Neuron (in vitro differentiated cells): ENCODE measurements around the gene RUNX2.

Source experiments
- H2AFZ ChIP-seq: one replicate; pipeline ENCODE4 v1.6.1; 2013; ENCODE audit warnings: low read depth, mild to moderate bottlenecking, inconsistent platforms, low read length, moderate library complexity
- H3K27me3 ChIP-seq: one replicate; pipeline ENCODE4 v1.6.1; 2013; ENCODE audit warnings: low read length; ENCODE audit not compliant: insufficient read depth
- H3K36me3 ChIP-seq: one replicate; pipeline ENCODE4 v1.6.1; 2013; ENCODE audit warnings: low read length; ENCODE audit not compliant: insufficient read depth
- H3K4me1 ChIP-seq: one replicate; pipeline ENCODE4 v1.6.1; 2013; ENCODE audit warnings: low read length; ENCODE audit not compliant: insufficient read depth
- H3K4me3 ChIP-seq: 2 replicates; pipeline ENCODE4 v1.5.1; 2013; ENCODE audit warnings: mild to moderate bottlenecking, low read length, moderate library complexity
- H3K9me3 ChIP-seq: one replicate; pipeline ENCODE4 v1.6.1; 2013; ENCODE audit warnings: low read length

Gene RUNX2

GRCh38 chr6:45586216-45587171 lies 258.4 kb downstream of the RUNX2 start:
- peaks cover 3% of the 10 kb centered on the region for H3K4me1 ChIP-seq
- H3K36me3 ChIP-seq: no peaks in the 10 kb centered on the region
- no peaks in the 10 kb centered on the region for H3K27me3 ChIP-seq

GRCh38 chr6:45587229-45588060 lies 259.3 kb downstream of the RUNX2 start:
- Histone ChIP-seq H3K9me3 (no peaks in the 10 kb centered on the region), H3K4me3 (no peak overlapping the region), H3K36me3 (no peaks in the 10 kb centered on the region), H3K4me1 (peaks cover 3% of the 10 kb centered on the region), H3K27me3 (no peaks in the 10 kb centered on the region), H2AFZ (no peak overlapping the region)

More at GRCh38 chr6:45586216-45587171, 258.4 kb downstream of the RUNX2 start:
- Histone ChIP-seq H3K9me3 (no peaks in the 10 kb centered on the region), H3K4me3 (no peak overlapping the region), H2AFZ (no peak overlapping the region)

DNA sequence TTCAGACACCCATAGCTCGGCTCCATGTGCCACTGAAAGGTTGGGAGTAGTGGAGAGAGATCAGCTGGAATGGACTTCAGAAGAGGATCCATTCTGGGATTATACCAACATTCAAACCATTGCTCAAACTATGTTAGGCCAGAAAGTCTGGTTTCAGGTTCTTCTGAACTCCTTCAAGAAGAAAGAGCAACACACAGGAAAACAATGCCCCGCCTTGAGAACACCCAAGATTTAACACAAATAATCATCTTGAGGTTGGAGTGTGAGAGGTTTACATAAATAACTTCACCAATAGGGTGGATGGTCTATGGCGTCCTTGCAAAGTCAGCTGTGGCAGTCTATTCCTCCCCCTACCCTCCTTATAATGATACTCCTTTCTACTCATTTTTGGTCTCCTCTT lies 261.2 kb downstream of the RUNX2 start:
- Histone ChIP-seq H2AFZ (no peak overlapping the region), H3K4me1 (peaks cover 3% of the 10 kb centered on the region), H3K4me3 (no peak overlapping the region), H3K27me3 (no peaks in the 10 kb centered on the region), H3K36me3 (no peaks in the 10 kb centered on the region), H3K9me3 (no peaks in the 10 kb centered on the region)

DNA sequence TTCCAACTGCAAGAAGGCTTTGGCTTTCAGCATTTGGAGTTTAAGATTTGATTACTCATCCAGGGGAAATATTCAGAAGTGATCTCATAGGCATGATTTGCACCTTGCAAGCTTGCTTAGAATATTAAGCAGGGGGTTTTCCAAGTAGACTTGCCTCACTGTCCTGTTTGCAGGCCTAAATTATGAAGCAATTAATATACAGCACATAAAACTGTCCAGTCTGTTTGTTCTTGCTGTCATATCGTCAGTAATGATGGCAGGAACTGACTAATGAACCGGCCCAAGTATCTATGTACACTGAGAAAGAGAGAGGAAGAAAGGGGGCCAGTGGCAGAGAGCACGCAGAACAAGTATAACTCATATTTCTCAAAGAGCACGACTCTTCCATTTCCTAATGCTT lies 262.1 kb downstream of the RUNX2 start:
- H3K27me3 ChIP-seq: no peaks in the 10 kb centered on the region
- H3K36me3 ChIP-seq: no peaks in the 10 kb centered on the region
- H2AFZ ChIP-seq: no peak overlapping the region
- peaks cover 3% of the 10 kb centered on the region for H3K4me1 ChIP-seq
- no peak overlapping the region for H3K4me3 ChIP-seq
- no peaks in the 10 kb centered on the region for H3K9me3 ChIP-seq

DNA sequence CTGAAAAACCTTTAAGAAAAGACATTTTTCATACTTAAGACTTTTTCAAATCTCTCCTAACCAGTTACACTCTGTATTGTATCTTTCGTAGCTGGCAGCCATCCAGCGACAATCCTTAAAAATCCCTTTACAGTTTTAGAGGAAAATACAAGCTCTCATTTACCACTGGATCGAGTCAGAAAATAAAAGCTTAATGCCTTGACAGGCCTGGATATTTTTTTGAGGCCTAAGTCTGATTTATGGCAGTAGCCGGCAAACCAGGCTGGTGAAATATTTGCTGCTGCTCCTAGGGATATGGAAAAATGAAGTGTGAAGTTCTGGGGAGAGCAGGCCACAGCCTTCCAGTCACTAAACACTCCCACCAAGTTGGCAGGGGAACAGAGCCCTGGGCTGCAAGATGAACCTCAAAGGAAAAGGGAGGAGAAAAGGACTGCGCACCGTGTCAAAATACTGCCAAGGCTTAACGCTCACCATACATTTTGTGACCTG lies 262.6 kb downstream of the RUNX2 start:
- Histone ChIP-seq H3K4me1 (peaks cover 3% of the 10 kb centered on the region), H3K4me3 (no peak overlapping the region), H3K27me3 (no peaks in the 10 kb centered on the region), H3K9me3 (no peaks in the 10 kb centered on the region), H3K36me3 (no peaks in the 10 kb centered on the region), H2AFZ (no peak overlapping the region)

GRCh38 chr6:45591306-45591705 lies 263.2 kb downstream of the RUNX2 start:
- Histone ChIP-seq H3K9me3 (no peaks in the 10 kb centered on the region), H3K4me1 (peaks cover 3% of the 10 kb centered on the region), H2AFZ (no peak overlapping the region), H3K36me3 (no peaks in the 10 kb centered on the region), H3K27me3 (no peaks in the 10 kb centered on the region), H3K4me3 (no peak overlapping the region)

DNA sequence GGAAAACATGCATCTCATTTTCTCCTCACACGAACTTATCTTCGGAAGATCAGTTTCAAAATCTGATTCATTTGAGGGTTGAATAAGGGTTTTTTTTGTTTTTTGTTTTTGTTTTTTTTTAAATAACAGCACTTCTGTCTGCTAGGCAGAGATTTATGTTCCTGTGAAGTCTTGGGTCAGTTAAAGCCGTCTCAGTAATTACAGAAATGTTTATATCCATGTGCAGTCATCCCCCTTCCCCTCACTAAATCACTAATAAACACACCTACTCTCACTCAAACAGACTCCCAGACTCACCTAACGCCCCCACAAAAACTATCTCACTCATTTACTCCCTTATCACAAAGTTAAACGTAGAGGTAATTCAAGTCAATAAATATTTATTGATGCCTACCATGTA lies 263.8 kb downstream of the RUNX2 start:
- Histone ChIP-seq H2AFZ (no peak overlapping the region), H3K36me3 (no peaks in the 10 kb centered on the region), H3K27me3 (no peaks in the 10 kb centered on the region), H3K9me3 (no peaks in the 10 kb centered on the region), H3K4me3 (no peak overlapping the region), H3K4me1 (peaks cover 3% of the 10 kb centered on the region)

DNA sequence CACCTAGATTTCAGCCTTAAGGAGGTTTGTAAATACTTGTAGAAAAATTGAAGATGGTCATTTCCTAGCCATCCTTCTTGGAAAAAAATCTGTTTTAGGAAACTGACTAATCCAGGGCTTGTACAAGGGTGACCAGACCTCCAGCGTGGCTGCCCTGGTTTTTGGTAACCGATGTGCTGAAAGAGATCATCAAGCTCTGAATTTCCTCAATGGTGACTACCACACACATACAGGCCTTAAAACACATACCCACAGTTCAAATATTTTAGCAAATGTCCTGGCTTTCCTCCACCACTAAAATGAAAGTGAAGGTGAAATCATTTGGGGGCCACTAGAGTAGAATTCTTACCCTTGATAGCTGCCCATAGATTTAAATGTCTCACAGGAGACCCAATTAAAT lies 264.9 kb downstream of the RUNX2 start:
- Histone ChIP-seq H3K4me3 (no peak overlapping the region), H3K9me3 (no peaks in the 10 kb centered on the region), H3K36me3 (no peaks in the 10 kb centered on the region), H2AFZ (no peak overlapping the region), H3K4me1 (peaks cover 3% of the 10 kb centered on the region), H3K27me3 (no peaks in the 10 kb centered on the region)

DNA sequence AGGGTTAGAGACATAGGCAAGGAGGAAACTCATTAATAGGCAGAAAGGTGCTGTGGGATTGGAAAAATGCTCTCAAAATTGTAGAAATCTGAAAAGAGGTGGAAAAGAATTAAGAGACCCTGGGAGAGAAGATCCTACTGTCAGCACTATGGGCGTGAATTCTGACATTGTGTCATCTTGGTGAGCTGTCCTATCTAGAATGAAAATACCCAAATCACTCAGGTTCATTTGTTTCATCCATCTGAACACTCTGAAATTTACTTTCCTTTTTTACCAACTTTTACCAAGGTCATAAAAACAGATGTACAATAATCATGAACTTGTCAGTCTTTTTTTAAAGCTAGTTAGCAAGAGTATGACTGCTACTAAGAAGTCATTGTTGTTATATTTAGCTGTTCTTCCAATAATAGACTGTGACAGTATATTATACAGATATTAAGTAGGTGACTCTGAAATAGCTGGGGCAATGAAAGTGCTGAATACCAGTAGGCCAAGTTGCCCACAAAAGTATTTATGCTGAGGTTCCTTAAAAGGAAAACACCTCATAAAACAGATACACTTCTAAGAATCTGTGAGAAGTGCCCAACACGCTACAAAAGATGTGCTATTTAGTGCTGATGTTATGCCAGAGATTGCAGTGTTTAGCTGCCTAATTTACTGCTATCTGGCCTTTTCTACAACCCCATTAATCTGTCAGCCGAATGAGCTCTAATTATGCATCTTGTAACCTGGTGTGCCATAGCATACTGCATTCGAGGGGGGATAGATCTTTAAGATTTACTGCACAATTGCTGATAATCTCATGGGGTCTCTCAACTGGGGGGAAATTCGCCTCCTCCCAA lies 267.1 kb downstream of the RUNX2 start:
- Histone ChIP-seq H3K9me3 (no peaks in the 10 kb centered on the region), H3K36me3 (no peaks in the 10 kb centered on the region), H3K27me3 (no peaks in the 10 kb centered on the region), H3K4me1 (peaks cover 2% of the 10 kb centered on the region), H3K4me3 (no peak overlapping the region), H2AFZ (no peak overlapping the region)

GRCh38 chr6:45597424-45597823 lies 269.3 kb downstream of the RUNX2 start:
- Histone ChIP-seq H3K9me3 (no peaks in the 10 kb centered on the region), H3K27me3 (no peaks in the 10 kb centered on the region), H2AFZ (no peak overlapping the region), H3K4me1 (no peaks in the 10 kb centered on the region), H3K4me3 (no peak overlapping the region), H3K36me3 (no peaks in the 10 kb centered on the region)

- Histone ChIP-seq H3K4me3 (no peak overlapping the region), H3K9me3 (no peaks in the 10 kb centered on the region), H3K4me1 (no peaks in the 10 kb centered on the region), H3K36me3 (no peaks in the 10 kb centered on the region), H3K27me3 (no peaks in the 10 kb centered on the region), H2AFZ (no peak overlapping the region)
These were observed 270.9 kb downstream of the RUNX2 start for GRCh38 chr6:45599053-45599452.

DNA sequence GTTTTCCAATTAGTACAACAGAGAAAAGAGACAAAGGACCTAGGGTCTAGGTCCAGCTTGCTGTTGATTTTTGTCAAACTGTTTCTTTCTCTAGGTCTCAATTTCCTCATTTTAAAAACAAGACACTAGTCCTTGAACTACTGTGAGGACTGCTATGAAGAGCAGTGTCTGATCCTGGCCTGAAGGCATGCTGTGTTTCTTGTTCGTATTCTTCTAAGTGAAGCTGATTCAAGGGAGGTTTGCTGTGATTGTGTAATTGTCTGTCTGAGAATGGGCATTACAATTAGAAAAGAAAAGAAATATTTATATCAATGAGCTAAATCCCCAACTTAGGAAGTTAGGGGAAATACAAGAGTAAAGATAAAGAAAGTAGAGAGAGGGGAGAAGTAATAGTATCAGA lies 277.8 kb downstream of the RUNX2 start:
- Histone ChIP-seq H3K4me3 (no peak overlapping the region), H3K9me3 (no peaks in the 10 kb centered on the region), H3K36me3 (no peaks in the 10 kb centered on the region), H3K4me1 (no peaks in the 10 kb centered on the region), H2AFZ (no peak overlapping the region), H3K27me3 (no peaks in the 10 kb centered on the region)
